Activated CD4-positive, alpha-beta T cell treated with anti-CD3 and anti-CD28 coated beads for 48 hours (primary cell): ENCODE measurements around the gene DCBLD1.

Source experiments
- DNase-seq: peaks from one replicate; pipeline ENCODE4 v3.0.0-alpha.2; 2020

The DCBLD1 gene

DNA sequence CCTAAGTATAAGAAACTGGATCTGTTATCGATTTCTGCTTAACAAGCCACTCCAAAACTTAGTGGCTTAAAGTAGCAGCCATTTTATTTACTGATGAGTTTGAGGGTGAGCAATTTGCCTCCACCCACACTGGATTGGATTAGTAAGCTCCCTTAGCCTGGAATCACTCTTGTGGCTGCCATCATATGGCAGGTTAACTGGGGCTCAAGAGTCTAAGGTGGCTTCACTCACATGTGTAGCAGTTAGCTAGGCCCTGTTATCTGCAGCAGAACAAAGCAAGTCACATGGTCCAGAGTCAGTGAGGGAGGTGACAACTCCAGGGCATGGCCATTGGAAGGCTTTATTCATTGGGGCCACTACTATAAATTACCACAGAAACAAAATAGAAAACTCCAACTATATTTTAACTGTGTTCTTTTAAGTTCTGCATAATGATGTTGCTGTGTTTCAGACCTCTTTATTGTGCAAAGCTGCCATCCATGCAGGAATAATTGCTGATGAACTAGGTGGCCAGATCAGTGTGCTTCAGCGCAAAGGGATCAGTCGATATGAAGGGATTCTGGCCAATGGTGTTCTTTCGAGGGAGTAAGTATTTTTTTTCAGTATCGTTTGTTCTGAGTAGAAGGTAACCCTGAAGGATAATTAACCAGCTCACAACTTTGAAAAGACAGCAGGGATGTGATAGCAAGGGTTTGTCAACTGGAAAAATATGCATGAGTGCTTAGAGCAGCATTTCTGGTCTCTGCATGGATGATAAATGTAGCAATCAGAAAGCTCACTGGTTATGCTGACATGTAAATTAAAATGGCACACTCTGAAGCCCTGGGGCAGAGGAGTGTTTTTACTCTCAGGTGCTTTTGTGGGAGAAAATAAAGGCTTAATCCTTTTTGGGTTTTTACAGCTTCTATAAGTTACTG is 49.6 kb downstream of the DCBLD1 start:
- DNase-seq: no peak

DNA sequence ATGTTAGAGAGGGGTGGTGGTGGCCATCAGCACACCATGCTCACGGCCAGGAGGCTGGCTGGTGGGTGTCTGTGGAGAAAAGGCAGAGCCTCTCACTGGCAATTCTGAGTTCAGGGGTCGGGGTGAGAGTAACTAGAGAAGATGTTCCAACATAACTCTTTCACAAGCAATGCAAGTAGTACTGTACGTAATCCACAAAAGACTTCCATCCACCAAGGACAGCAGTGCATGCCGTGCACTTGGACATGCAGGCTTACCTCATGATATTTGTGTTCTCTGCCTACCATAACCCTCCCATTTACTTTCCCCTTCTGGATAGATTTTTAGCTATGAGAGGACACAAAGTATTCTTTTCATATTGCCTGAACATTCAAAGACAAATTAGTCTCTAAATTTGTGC is 51.3 kb downstream of the DCBLD1 start:
- no peak for DNase-seq

DNA sequence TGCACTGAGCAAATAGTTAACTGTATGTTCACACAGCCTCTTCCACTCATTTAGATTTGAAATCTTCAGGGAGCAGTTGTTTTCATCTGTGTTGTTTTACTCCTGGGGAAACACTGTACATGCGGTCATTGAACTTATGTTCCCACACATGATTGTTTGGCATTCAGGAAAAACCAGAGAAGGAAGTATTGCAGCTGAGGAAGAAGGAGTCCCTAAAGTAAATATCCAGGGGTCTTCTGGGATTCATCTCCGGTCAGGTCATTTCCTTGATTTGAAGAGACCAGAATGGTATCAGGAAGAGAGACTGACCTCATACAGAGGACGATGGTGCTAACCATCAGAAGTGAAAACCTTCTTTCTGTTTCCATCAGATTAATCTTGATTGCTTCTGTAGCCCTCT is 52.5 kb downstream of the DCBLD1 start:
- DNase-seq: no peak

DNA sequence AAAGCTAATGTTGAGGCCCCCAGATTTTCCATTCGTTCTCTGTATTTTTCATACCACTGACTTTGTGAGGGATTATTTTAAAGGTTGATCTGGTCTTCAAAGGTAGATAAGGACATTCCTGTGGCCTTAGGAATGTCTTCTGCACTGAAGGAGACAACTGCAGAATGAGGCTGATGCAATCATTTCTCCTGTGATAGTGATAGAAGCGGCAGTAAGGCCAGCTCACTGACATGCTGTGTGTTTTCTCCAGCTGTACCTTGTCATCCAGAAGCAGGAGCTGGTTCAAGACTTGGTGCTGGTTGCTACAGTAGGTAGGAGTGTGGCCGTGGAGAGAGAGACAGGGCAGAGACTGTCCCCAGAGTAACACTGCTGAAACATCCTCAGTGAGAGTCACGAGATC is 53.8 kb downstream of the DCBLD1 start:
- DNase-seq: no peak

DNA sequence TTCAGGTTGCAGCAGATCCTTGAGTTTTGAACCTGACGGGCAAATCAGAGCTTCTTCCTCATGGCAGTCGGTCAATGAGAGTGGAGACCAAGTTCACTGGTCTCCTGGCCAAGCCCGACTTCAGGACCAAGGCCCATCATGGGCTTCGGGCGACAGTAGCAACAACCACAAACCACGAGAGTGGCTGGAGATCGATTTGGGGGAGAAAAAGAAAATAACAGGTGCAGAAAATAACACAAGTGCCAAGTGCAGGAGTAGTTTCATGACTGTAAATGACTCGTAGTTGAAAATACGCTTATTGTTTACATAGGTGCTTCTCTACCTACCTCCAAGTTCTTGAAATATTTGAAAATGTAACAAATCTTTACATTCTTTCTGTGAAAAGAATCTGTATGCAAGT is 56.1 kb downstream of the DCBLD1 start:
- no peak for DNase-seq

DNA sequence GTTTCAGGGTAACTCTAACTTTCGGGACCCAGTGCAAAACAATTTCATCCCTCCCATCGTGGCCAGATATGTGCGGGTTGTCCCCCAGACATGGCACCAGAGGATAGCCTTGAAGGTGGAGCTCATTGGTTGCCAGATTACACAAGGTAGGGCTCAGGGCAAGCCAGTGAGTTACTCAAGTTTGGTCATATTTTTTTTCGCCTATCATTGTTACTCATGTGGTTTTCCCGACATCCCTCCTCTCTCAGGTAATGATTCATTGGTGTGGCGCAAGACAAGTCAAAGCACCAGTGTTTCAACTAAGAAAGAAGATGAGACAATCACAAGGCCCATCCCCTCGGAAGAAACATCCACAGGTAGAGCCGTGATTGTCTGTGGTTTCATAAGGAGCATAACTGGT is 58.2 kb downstream of the DCBLD1 start:
- DNase-seq: no peak

DNA sequence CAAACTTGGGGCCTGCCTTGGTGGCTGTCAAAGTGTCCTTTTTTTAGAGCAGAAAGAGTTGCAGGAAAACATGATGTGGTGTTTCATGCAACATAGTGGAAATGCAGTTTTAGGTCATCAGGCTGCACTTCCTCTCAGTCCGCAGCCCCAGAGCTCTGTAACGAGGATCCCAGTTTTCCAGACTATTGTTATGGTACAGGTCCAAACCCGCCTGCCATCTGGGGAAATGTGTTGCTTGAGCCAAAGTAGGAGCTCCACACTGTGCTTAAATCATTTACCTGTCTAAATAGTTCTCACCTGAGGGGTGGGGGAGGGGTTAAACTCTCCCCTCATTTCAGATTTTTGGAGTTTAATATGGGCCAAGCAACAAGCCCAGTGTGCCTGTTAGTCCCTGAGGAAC is 60.0 kb downstream of the DCBLD1 start:
- DNase-seq: no peak

DNA sequence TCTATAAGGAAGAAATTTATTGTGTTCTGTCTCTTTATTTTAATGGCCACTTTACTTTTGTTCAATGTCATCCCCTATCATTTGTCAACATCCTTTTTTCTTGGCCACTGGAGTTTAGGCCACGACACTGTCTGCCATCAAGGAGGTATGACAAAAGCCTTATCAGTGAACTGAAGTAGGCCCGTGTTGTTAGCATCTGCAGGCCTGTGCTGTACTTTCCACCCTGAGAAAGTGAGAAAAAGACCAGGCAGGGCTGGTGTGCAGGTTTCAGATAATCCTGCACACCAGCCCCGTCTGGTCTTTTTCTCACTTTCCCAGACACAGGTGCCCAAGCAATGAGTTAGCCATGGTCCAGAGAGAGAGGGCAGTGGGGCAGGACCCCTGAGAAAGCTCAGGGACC is 62.2 kb downstream of the DCBLD1 start:
- DNase-seq: no peak

DNA sequence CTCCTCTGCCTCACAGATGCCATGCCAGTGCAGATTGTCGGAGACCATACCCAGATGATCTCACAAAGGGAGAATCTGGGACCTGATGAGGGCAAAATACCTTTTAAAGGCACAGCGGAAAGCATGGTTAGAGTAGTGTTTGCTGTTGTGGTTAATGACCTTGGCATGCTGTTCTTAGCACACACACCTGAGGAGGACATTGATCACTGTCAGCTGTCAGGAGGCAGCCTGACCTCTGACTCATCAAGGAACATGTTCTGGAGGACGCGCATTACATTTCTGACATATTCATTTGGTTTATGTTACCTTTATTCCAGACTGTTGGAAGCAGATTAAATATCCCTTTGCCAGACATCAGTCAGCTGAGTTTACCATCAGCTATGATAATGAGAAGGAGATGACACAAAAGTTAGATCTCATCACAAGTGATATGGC is 62.7 kb downstream of the DCBLD1 start:
- no peak for DNase-seq

DNA sequence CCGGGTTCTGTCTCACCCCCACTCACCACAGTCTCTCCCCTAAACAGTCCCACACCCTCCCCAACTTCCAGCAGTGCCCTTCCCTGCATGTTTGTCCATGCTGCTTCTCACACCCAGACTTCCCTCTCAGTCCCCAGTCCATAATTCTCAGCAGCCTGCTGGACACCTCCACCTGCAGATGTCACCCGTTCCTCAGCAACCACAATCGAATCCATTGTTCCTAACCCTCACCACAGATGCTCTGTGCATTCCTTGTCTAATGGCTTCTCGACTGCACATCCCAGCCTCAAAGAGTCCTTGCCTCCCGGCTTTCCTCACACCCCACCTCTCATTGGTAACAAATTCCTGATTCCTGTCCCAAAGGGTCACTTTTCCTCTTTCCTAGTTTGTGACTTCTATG is 64.2 kb downstream of the DCBLD1 start:
- no peak for DNase-seq

DNA sequence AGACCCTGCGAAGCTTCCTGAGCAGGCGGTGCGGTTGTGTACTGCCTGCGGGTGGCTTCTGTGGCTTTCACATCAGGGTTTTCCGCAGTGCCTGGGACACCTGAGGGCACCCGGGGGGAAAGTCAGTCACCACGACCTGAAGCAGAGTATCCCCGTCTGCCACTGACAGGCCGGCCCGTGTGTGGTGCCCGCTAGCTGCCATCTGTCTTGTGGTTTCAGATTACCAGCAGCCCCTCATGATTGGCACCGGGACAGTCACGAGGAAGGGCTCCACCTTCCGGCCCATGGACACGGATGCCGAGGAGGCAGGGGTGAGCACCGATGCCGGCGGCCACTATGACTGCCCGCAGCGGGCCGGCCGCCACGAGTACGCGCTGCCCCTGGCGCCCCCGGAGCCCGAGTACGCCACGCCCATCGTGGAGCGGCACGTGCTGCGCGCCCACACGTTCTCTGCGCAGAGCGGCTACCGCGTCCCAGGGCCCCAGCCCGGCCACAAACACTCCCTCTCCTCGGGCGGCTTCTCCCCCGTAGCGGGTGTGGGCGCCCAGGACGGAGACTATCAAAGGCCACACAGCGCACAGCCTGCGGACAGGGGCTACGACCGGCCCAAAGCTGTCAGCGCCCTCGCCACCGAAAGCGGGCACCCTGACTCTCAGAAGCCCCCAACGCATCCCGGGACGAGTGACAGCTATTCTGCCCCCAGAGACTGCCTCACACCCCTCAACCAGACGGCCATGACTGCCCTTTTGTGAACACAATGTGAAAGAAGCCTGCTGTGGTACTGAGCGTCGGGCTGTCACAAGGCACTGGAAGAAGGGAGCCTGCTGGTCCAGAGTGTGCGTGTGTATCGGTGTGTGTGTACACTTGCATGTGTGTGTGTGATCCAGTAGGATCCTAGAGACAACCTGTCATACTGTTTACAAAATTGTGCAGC is 65.5 kb downstream of the DCBLD1 start:
- peak; percentile 43 for DNase-seq

DNA sequence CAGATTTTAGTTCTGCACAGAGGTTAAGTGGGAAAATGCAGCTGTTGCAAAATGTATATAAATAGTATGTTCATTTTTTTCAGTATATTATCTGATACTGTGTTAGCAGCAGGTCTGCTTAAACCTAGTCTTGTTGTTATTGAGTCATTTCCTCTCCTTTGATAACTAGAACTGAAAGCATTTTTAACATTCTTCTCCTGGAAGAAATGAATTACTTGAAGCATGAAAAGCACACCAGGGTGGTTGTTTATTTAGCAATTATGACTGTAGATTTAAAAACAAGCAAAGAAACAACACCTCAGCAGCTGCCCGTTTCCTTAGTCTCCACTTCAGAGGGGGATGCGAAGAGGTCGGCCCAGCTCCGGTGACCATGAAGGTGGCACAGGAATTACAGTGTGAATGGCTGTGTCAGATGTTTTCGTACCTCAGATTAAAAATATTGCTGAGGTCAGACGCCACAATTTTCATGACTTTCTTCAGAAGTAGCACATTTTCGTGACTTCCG is 66.4 kb downstream of the DCBLD1 start:
- no peak for DNase-seq

DNA sequence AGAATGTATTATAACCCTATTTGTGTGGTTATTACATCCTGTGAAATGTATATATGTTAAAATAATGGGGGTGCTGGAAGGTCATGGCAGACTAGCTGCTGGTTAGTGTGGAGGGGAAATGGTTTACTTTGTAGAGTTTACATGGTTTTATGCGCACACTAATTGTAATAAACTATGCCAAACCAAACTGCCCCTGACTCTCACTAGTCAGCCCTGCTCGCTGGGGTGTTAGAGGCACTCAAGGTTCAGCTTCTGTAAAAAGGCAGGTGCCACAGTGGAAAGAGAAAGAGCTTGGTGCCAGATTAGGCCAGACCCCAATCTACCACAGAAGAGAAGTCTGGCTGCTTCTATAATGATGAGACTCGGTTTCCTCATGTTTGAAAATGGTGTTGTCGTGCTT is 67.1 kb downstream of the DCBLD1 start:
- no peak for DNase-seq

DNA sequence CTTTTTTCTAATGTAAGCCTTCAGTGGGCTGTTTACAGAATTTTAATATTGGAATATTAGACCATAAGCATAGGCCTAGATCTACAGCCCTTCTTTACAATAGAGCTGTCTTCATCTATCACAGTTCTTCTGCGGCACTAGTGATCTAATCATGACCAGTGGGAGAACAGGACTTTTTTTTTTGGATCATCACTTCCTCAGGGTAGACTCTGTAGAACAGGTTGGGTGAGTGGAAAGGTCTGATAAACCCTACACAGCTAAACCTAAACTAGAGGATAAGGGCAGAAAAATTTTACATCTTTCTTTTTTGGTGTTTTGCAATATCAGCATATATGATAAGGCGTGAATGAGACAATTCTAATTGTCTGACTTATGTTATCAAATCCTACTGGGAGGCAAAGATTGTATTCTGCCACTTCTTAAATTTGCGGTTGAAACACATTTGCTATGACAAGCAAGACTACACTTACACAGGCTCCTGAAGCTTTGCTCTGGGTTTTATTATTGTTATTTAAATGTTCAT is 67.7 kb downstream of the DCBLD1 start:
- no peak for DNase-seq

DNA sequence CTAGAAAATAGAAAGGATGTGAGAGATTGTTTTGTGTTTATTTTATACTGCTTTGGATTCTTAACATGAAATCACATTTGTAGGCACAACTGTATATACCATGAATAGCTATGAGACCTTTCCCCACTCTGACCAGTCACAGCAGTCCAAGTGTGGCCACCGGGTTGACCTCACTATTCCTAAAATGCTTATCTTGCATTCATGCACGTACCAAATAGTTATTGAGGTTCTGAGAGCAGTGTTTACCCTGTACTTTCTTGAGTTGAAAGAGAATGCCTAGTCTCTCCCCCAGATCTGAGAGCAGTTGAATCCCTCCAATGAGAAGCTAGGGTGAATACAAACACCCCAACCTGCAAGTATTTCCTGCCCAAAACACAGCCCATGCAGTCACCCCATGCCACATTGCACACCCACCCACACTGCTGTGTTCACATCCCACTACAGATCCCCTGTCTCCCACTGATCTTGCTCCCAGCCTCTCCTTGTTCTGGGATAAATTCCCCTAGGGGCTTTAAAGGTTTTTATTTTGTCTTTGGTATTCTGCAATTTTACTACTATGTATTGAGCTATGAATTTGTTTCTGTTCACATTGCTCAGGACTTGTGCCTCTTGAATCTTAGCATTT is 68.3 kb downstream of the DCBLD1 start:
- DNase-seq: no peak

DNA sequence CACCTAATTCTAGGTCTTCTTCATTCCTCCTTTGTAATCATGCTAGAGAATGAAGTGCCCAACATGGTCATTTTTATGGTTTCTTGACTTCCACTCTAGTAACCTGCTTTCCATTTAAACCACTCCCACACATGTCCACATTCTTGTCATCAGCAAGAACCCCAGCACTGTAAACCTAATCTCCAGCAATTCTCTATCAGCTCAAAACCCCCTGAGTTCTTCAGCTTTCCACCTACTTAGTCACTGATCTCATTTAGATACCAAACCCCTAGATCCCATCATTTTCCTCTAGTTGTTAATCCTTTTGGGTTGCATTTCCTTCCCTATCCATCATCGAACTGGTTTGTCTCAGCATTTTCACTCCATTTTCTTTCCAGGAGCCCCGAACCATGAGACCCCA is 70.1 kb downstream of the DCBLD1 start:
- no peak for DNase-seq

DNA sequence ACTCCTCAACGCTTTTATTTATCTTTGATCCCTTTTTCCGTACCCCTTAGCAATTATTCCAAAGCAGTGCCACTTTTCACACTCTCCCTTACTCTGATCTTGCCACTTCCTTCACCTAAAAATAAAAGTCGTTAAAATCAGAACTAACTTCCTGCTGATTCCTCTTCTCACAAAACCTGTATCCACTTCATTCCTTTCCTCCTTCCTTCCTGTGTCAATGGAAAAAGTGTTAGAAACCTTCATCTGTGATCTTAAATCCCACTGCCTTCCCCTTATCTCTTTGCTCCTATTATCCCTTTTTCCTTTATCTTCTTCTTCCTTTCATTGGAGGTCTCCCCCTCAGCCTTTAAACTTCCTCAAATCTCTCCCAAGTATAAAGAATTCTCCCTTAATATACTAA is 70.7 kb downstream of the DCBLD1 start:
- DNase-seq: no peak

DNA sequence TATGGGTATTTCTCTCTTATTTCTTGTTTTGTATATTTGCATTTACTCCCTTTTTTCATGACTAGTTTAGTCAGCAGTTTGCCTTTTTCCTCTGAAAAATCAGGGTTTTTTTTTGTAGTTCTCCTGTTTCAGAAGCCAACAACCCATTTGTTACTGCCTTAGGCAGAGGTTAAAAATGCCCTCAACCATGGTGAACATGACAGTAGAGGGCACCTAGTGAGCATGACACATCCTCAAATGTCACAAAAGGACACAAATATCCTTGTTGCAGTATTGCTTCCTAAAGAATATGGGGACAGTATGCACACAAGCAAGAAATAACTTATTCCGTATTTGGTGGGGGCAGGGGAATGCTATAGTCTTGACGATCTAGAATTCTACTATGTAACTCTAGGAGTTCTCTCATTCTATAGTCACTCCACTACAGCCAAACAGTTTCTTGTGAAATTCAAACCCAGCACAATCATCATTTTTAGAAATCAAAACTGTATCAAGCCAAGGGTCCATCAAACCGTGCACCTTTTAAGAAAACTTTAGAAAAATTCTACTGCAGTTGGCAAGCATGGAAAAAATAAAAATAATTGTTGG is 72.9 kb downstream of the DCBLD1 start:
- DNase-seq: no peak

DNA sequence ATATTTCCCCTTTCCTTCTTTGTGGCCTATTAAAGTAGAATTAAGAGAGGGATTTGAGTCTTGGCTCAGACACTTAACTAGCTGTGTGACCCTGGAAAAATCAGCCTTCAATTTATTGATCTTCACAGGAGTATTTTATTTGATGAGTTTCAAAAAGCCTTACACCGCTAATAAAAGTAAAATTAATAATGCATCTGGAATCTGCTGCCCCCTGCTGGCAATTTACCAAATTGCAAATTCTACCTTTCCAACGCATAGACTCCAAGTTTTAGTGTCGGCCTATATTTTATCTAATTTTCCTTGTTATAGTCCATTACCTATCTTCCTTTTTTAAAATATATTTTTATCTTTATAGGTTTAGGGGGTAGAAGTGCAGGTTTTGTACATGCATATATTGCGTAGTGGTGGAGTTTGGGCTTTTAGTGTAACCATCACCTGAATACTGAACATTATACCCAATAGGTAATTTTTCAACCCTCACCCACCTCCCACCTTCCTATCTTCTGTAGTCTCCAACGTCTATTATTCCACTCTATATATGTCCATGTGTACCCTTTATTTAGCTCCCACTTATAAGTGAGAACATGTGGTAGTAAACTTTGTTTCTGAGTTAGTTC is 73.5 kb downstream of the DCBLD1 start:
- DNase-seq: peak; percentile 63

DNA sequence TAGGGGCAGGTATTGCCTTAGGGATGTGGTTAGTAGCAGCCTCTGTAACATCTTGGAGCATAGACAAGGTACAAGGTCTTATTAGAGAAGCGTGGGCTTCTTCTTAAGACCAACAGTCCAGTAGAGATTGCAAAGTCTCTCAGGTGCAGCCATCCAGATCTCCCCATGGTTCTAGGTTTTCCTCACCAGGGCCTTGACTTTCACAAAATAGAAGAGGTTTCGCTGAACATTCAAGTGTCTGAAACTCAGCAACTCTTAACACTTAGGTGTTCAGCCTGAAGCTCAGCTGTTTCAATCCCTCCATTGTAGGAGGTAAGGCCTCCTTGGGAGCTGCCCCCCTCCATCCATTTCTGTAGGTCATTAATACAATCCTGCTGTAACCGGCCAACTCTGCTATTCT is 75.5 kb downstream of the DCBLD1 start:
- no peak for DNase-seq

DNA sequence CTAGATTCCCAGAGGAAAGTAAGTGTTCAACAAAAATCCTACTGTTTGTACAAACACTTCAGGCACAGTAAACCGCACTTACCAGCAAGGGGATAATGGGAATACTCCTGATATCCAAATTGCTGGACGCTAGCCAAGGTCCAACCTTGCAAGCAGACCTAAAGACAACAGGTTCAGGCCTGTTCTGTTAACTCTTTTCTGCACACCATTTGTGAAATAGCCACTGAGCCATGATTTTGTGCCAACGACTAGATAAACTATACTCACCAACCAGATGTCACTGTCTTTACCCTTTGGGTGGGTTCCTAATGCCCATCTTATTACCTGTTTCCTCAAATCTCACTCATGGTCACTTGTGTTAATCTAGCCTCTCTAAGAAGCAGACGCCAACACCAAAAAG is 76.3 kb downstream of the DCBLD1 start:
- DNase-seq: no peak

DNA sequence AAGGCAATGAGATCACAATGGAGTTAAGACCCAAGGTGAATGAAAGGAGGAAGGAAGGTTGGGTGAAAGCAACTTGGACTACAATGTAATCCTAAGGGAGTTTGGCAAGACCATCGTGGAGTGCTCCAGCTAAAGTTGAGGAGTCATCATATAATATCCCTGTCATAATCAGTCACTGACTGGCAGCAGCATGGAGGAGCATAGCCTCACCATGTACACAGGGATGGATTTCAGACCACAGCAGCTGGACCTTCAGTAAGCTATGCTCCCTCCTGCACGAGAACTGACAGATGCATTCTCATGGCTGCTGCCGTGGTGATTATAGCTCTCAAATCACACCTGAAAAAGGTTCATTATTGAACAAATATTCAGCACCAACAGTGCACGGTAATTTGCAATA is 76.8 kb downstream of the DCBLD1 start:
- DNase-seq: no peak
